Measurements from ENCODE around the gene NSMCE4A.

DNA sequence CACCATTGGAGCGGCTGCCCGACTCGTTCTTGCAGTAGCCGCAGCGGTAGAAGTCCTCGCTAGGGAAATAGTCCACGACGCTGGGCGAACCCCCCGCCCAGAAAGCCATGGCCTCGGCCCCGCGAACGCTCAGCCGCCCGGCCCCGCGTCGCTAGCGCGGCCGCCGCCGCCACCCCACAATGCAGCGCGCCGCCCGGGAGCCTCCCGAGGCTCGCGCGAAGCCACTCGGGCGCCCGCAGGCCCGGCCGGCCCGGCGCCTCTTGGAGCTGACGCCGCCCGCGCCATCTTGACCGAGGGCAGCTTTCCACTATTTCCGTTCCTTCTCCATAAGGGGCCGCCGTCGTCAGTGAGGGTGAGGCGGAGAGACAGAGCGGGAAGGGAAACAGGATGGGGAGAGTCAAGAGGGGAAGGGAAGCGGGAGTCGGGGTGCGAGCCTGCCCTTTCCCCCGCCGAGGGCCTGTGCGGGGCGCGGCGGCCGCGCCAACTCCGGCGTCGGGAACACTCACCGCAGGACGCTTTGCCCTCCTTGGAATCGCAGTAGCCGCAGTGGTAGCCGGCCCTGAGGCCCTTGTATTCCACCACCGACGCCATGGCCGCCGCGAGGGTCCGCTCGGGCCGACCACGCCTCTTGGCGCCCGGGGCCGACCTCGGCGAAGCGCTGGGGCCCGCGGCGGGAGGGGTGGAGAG, 47.0 kb downstream of the NSMCE4A start, which contains the start of gene ATE1:
- peak in 3 of 5 experiments; percentile 3 to 11 (median 6) for TF ChIP-seq CTCF (IDR thresholded peaks at IDR 0.05 in 4 of 5, conservative IDR thresholded peaks at IDR 0.05 in 1 of 5)
- peak; percentile 69 to 84 for TF ChIP-seq POLR2A (IDR thresholded peaks at IDR 0.05)
